GM12878 (cell line): ENCODE measurements around the gene FAM114A2. TPM values are rescaled to one million over a fixed set of nuclear protein-coding genes. Genes with fewer than 3 reads are reported as not detected.

Experiments
- ATAC-seq: fragments of 200-7000 bp; cut with Tn5 transposase; 3 replicates; pipeline ENCODE4 v1.9.1; 2020; ENCODE audit warnings: mild to moderate bottlenecking, moderate library complexity
- BruUV-seq: library from RNA; stranded (reverse); fragments of 400-500 nt; replicated peaks from 2 replicates; lab custom pipeline; 2021; lab: Mats Ljungman, UMichigan
- CTCF ChIA-PET: fragments of 300-600 bp; sonication (Branson Sonifier 250); formaldehyde crosslinking; extraction: SDS; loops from one replicate; lab custom pipeline; 2021; ENCODE audit warnings: inconsistent platforms; lab: Yijun Ruan, JAX
- POLR2A ChIA-PET: fragments of 350-600 bp; formaldehyde crosslinking; extraction: SDS; loops from one replicate; lab custom pipeline; 2021; ENCODE audit warnings: inconsistent platforms; lab: Charles Lee
- RAD21 ChIA-PET: fragments of 300-600 bp; sonication (Branson Sonifier 250); formaldehyde crosslinking; loops from one replicate; lab custom pipeline; 2023; ENCODE audit warnings: antibody characterized with exemption; ENCODE audit not compliant: unreplicated experiment; lab: Charles Lee
- SMC1A ChIA-PET: fragments of 300-600 bp; sonication (Branson Sonifier 250); formaldehyde crosslinking; loops from one replicate; lab custom pipeline; 2023; ENCODE audit not compliant: unreplicated experiment, uncharacterized antibody; lab: Charles Lee
- DNase-seq: peaks from one replicate; pipeline ENCODE4 v3.0.0-alpha.2; 2011; ENCODE audit warnings: low read depth, low spot score
- FAIRE-seq: peaks from 3 replicates; lab custom pipeline; 2011; peaks lifted over from hg19 to GRCh38; lab: Jason Lieb, UNC
- H2AFZ ChIP-seq: 2 replicates; pipeline ENCODE4 v1.6.0; 2011; ENCODE audit warnings: low read depth, low read length, control low read depth; ENCODE audit not compliant: control insufficient read depth
- H3K27ac ChIP-seq: 2 replicates; pipeline ENCODE4 v1.5.1; 2011; ENCODE audit warnings: control low read depth; ENCODE audit not compliant: control insufficient read depth, insufficient read depth
- H3K27me3 ChIP-seq, 2 experiments: replicated peaks in 1 of 2; 2 replicates each; pipeline versions ENCODE4 v1.6.0 to v1.6.1; 2011; ENCODE audit warnings: low read length in 1 of 2; ENCODE audit not compliant: control insufficient read depth in 2 of 2, insufficient read depth in 2 of 2
- H3K36me3 ChIP-seq, 2 experiments: 2 replicates each; pipeline ENCODE4 v1.5.1; 2011; ENCODE audit warnings: low read length in 1 of 2; ENCODE audit not compliant: control insufficient read depth in 2 of 2, insufficient read depth in 2 of 2
- H3K4me1 ChIP-seq: 2 replicates; pipeline ENCODE4 v1.6.1; 2011; ENCODE audit warnings: mild to moderate bottlenecking, low read length, moderate library complexity, mixed read lengths; ENCODE audit not compliant: control insufficient read depth, insufficient read depth
- H3K4me2 ChIP-seq: 2 replicates; pipeline ENCODE4 v1.6.0; 2011; ENCODE audit warnings: control low read depth; ENCODE audit not compliant: control insufficient read depth, insufficient read depth
- H3K4me3 ChIP-seq: fragments of 200-600 bp; sonication (generic); 2 replicates; pipeline ENCODE4 v1.5.1; 2016
- H3K79me2 ChIP-seq: 2 replicates; pipeline ENCODE4 v1.6.0; 2011; ENCODE audit warnings: low read length; ENCODE audit not compliant: control insufficient read depth, insufficient read depth
- H3K9ac ChIP-seq: 2 replicates; pipeline ENCODE4 v1.8.0; 2011; ENCODE audit warnings: low read length, control low read depth, mixed read lengths; ENCODE audit not compliant: control insufficient read depth, insufficient read depth
- H3K9me3 ChIP-seq: replicated peaks from 3 replicates; pipeline ENCODE4 v1.5.1; 2011; ENCODE audit warnings: mild to moderate bottlenecking, low read length; ENCODE audit not compliant: control insufficient read depth, insufficient read depth
- H4K20me1 ChIP-seq: 2 replicates; pipeline ENCODE4 v1.6.0; 2011; ENCODE audit not compliant: control insufficient read depth, insufficient read depth
- DPF2 ChIP-seq: fragments of 450-650 bp; IDR thresholded peaks from 2 replicates; pipeline ENCODE4 v1.6.1; 2017; ENCODE audit warnings: mild to moderate bottlenecking
- HDAC6 ChIP-seq: fragments of 200-600 bp; sonication (generic); IDR thresholded peaks from one replicate; pipeline ENCODE4 v1.8.0; 2017; ENCODE audit warnings: antibody characterized with exemption; ENCODE audit not compliant: unreplicated experiment
- MYC ChIP-seq: IDR thresholded peaks from 2 replicates; pipeline ENCODE4 v1.6.1; 2011; ENCODE audit warnings: mild to moderate bottlenecking, low read length, moderate library complexity, inconsistent platforms; ENCODE audit not compliant: insufficient read depth, insufficient replicate concordance, insufficient read length, severe bottlenecking
- POLR2AphosphoS5 ChIP-seq: IDR thresholded peaks from 2 replicates; pipeline ENCODE4 v1.6.1; 2011; ENCODE audit warnings: mild to moderate bottlenecking, low read length, inconsistent platforms
- SIN3A ChIP-seq: IDR thresholded peaks from 2 replicates; pipeline ENCODE4 v1.6.1; 2012; ENCODE audit warnings: low read depth, low read length, improper control_type of control experiment
- SRF ChIP-seq, 2 experiments: IDR thresholded peaks; 2 replicates each; pipeline ENCODE4 v1.6.1; 2011; ENCODE audit warnings: low read depth in 2 of 2, low read length in 2 of 2, mild to moderate bottlenecking in 1 of 2, moderate library complexity in 1 of 2
- TCF3 ChIP-seq: IDR thresholded peaks from 2 replicates; pipeline ENCODE4 v1.6.1; 2012; ENCODE audit warnings: low read depth, mild to moderate bottlenecking, low read length, borderline replicate concordance; ENCODE audit not compliant: insufficient read depth
- WGBS: methylation state at CpG from one replicate; pipeline ENCODE4 v1.1.6; 2016; ENCODE audit warnings: low lambda C conversion rate; ENCODE audit not compliant: insufficient replicate concordance, insufficient coverage; ENCODE audit errors: missing lambda C conversion rate; 5-methylcytosine and 5-hydroxymethylcytosine counted together
- in situ Hi-C: fragments of 300-500 bp; cut with MboI; formaldehyde crosslinking; loops from 9 replicates; pipeline ENCODE4 v1.14.3; 2018; ENCODE audit warnings: mixed read lengths
- intact Hi-C: fragments of 100-400 bp; cut with micrococcal nuclease; formaldehyde crosslinking; loops from one replicate; pipeline ENCODE4 v1.14.2; 2022; ENCODE audit not compliant: unreplicated experiment
- polyA plus RNA-seq, 11 experiments: library from polyadenylated mRNA; depleted of rRNA in 4 of 11; unstranded in 6 of 11; stranded (reverse) in 5 of 11; fragments of >200 nt; fragmentation: Nextera tagmentation in 4 of 11; fragmentation: Illumina TruSeq in 1 of 11; extraction: Ambion mirVana in 4 of 11; extraction: Trizol in 1 of 11; gene quantifications; 1 replicate in 1 of 11; 2 replicates in 10 of 11; pipeline versions ENCODE4 v1.2.1 to v1.2.3, GENCODE V29; 2011 to 2016; ENCODE audit warnings: inconsistent platforms in 2 of 11, missing spikeins in 2 of 11, low read depth in 1 of 11
- total RNA-seq, 4 experiments: library from RNA; depleted of rRNA in 3 of 4; stranded (reverse); fragments of >200 nt in 3 of 4; fragmentation: Illumina TruSeq in 1 of 4; extraction: Trizol in 1 of 4; gene quantifications; 2 replicates each; pipeline versions ENCODE4 v1.2.1 to v1.2.3, GENCODE V29; 2013 to 2021
- TF ChIP-seq, protein P1 (sequence below): fragments of 150-350 bp; IDR thresholded peaks from 2 replicates; pipeline ENCODE4 v1.6.1; 2016; ENCODE audit warnings: low read depth, low read length
- TF ChIP-seq, protein P2 (sequence below): IDR thresholded peaks from 2 replicates; pipeline ENCODE4 v1.6.1; 2012; ENCODE audit warnings: mild to moderate bottlenecking, low read depth, low read length
- TF ChIP-seq, protein P3 (sequence below): IDR thresholded peaks from 2 replicates; pipeline ENCODE4 v1.6.1; 2011; ENCODE audit warnings: mild to moderate bottlenecking, low read depth, low read length, moderate library complexity; ENCODE audit not compliant: insufficient replicate concordance
- TF ChIP-seq, protein P4 (sequence below): fragments of 450-650 bp; formaldehyde crosslinking; IDR thresholded peaks from 2 replicates; pipeline ENCODE4 v1.4.0; 2020; ENCODE audit warnings: mild to moderate bottlenecking, moderate library complexity

Gene FAM114A2
- total and polyA plus RNA-seq, 10 of the 15 experiments (the other 5 are each of a cell fraction or from before 2014, with no cell fraction given), result 16.8 to 32.8 (median 24.3) TPM

DNA sequence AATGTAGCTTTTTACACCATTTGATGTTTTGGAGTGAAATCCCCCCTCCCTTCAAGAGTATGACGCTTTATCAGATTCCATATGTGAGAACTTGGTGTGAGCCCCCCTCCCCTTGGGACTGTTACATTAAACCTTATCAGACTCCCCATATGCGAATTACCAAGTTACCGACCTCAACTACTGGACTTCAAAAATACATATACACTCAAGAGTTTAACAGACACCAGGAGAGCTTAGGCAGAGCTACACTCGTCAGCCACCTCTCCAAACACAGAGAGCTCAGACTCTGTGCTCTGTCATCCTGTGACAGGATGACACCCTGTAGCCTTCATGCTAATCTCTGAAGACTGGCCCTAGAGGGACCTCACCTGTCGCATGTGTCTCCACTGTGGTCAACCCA is 50.2 kb downstream of the FAM114A2 start:
- Histone ChIP-seq H3K36me3 (no peaks in the 10 kb centered on the region), H3K79me2 (no peaks in the 10 kb centered on the region), H3K4me3 (no peak overlapping the region), H3K27ac (no peak overlapping the region), H3K9ac (no peak overlapping the region), H3K4me2 (no peak overlapping the region), H3K4me1 (no peaks in the 10 kb centered on the region), H2AFZ (no peak overlapping the region), H4K20me1 (no peaks in the 10 kb centered on the region), H3K9me3 (no peaks in the 10 kb centered on the region), H3K27me3 (no peaks in the 10 kb centered on the region)
- 99% methylated on average over 5 of the region's 5 CpGs for WGBS
- DNase-seq, result no peak
- intact Hi-C loops (no loop called here), in situ Hi-C loops (loop anchor here (10.0 kb wide), 1 partner anchor 176 kb away; no protein-coding TSS in a partner anchor)
- no peak for ATAC-seq
- no peak for FAIRE-seq
- ChIA-PET POLR2A (no interaction called here), SMC1A (interaction anchor here (0.9 kb wide), 1 partner anchor 15 kb away, joined by 4 read pairs; no protein-coding TSS in a partner anchor), CTCF (interaction anchor here (0.9 to 2.8 kb wide), 3 partner anchors 11 to 23 kb away, joined by 3 to 10 read pairs (median 6); no protein-coding TSS in a partner anchor), RAD21 (interaction anchor here (1.2 to 1.6 kb wide), 2 partner anchors 14 to 191 kb away, joined by 3 to 6 read pairs; no protein-coding TSS in a partner anchor)
- BruUV-seq, result no TSS peak
- TF ChIP-seq HDAC6 (no peak), DPF2 (no peak), POLR2AphosphoS5 (no peak), TCF3 (no peak), SIN3A (no peak), SRF (IDR thresholded peaks at IDR 0.05; ENCODE audit: low read depth in 2 of 2, low read length in 2 of 2) (no peak), MYC (no peak)
- TF ChIP-seq, protein P1, sequence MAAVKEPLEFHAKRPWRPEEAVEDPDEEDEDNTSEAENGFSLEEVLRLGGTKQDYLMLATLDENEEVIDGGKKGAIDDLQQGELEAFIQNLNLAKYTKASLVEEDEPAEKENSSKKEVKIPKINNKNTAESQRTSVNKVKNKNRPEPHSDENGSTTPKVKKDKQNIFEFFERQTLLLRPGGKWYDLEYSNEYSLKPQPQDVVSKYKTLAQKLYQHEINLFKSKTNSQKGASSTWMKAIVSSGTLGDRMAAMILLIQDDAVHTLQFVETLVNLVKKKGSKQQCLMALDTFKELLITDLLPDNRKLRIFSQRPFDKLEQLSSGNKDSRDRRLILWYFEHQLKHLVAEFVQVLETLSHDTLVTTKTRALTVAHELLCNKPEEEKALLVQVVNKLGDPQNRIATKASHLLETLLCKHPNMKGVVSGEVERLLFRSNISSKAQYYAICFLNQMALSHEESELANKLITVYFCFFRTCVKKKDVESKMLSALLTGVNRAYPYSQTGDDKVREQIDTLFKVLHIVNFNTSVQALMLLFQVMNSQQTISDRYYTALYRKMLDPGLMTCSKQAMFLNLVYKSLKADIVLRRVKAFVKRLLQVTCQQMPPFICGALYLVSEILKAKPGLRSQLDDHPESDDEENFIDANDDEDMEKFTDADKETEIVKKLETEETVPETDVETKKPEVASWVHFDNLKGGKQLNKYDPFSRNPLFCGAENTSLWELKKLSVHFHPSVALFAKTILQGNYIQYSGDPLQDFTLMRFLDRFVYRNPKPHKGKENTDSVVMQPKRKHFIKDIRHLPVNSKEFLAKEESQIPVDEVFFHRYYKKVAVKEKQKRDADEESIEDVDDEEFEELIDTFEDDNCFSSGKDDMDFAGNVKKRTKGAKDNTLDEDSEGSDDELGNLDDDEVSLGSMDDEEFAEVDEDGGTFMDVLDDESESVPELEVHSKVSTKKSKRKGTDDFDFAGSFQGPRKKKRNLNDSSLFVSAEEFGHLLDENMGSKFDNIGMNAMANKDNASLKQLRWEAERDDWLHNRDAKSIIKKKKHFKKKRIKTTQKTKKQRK, result no peak
- TF ChIP-seq, protein P2, sequence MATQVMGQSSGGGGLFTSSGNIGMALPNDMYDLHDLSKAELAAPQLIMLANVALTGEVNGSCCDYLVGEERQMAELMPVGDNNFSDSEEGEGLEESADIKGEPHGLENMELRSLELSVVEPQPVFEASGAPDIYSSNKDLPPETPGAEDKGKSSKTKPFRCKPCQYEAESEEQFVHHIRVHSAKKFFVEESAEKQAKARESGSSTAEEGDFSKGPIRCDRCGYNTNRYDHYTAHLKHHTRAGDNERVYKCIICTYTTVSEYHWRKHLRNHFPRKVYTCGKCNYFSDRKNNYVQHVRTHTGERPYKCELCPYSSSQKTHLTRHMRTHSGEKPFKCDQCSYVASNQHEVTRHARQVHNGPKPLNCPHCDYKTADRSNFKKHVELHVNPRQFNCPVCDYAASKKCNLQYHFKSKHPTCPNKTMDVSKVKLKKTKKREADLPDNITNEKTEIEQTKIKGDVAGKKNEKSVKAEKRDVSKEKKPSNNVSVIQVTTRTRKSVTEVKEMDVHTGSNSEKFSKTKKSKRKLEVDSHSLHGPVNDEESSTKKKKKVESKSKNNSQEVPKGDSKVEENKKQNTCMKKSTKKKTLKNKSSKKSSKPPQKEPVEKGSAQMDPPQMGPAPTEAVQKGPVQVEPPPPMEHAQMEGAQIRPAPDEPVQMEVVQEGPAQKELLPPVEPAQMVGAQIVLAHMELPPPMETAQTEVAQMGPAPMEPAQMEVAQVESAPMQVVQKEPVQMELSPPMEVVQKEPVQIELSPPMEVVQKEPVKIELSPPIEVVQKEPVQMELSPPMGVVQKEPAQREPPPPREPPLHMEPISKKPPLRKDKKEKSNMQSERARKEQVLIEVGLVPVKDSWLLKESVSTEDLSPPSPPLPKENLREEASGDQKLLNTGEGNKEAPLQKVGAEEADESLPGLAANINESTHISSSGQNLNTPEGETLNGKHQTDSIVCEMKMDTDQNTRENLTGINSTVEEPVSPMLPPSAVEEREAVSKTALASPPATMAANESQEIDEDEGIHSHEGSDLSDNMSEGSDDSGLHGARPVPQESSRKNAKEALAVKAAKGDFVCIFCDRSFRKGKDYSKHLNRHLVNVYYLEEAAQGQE, result no peak
- TF ChIP-seq, protein P3, sequence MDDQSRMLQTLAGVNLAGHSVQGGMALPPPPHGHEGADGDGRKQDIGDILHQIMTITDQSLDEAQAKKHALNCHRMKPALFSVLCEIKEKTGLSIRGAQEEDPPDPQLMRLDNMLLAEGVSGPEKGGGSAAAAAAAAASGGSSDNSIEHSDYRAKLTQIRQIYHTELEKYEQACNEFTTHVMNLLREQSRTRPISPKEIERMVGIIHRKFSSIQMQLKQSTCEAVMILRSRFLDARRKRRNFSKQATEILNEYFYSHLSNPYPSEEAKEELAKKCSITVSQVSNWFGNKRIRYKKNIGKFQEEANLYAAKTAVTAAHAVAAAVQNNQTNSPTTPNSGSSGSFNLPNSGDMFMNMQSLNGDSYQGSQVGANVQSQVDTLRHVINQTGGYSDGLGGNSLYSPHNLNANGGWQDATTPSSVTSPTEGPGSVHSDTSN, result no peak
- TF ChIP-seq, protein P4, sequence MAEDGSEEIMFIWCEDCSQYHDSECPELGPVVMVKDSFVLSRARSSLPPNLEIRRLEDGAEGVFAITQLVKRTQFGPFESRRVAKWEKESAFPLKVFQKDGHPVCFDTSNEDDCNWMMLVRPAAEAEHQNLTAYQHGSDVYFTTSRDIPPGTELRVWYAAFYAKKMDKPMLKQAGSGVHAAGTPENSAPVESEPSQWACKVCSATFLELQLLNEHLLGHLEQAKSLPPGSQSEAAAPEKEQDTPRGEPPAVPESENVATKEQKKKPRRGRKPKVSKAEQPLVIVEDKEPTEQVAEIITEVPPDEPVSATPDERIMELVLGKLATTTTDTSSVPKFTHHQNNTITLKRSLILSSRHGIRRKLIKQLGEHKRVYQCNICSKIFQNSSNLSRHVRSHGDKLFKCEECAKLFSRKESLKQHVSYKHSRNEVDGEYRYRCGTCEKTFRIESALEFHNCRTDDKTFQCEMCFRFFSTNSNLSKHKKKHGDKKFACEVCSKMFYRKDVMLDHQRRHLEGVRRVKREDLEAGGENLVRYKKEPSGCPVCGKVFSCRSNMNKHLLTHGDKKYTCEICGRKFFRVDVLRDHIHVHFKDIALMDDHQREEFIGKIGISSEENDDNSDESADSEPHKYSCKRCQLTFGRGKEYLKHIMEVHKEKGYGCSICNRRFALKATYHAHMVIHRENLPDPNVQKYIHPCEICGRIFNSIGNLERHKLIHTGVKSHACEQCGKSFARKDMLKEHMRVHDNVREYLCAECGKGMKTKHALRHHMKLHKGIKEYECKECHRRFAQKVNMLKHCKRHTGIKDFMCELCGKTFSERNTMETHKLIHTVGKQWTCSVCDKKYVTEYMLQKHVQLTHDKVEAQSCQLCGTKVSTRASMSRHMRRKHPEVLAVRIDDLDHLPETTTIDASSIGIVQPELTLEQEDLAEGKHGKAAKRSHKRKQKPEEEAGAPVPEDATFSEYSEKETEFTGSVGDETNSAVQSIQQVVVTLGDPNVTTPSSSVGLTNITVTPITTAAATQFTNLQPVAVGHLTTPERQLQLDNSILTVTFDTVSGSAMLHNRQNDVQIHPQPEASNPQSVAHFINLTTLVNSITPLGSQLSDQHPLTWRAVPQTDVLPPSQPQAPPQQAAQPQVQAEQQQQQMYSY (CRISPR knock-in tag), result no peak
